NCI-H526 (cell line): ENCODE results near the gene ST6GALNAC3.
A peak's percentile ranks its signal among the peaks of the same experiment; 100 is the strongest.
"Not testable (repeated sequence)": the region's sequence is repeated elsewhere in the genome, so short reads cannot be mapped to it uniquely, and the experiment has no call there.

Experiments used
- DNase-seq, 2 experiments: peaks; one replicate each; lab custom pipeline; 2025; lab: John Stamatoyannopoulos, UW

ST6GALNAC3 gene

GRCh38 chr1:76074321-76075187 lies at the start of gene ST6GALNAC3:
Gene ST6GALNAC3, plus strand, starts transcription at chr1:76074746.
- DNase-seq: peak; percentile 48 to 82

- DNase-seq: no peak
These were observed 47.2 kb upstream of the ST6GALNAC3 start for GRCh38 chr1:76027341-76027740.

- DNase-seq: no peak
These were observed 45.2 kb upstream of the ST6GALNAC3 start for GRCh38 chr1:76029331-76029730.

GRCh38 chr1:76031496-76031895 lies 43.0 kb upstream of the ST6GALNAC3 start:
- DNase-seq: no peak

- no peak for DNase-seq
These were observed 40.6 kb upstream of the ST6GALNAC3 start for GRCh38 chr1:76033800-76034475.

GRCh38 chr1:76035053-76035452 lies 39.5 kb upstream of the ST6GALNAC3 start:
- peak; percentile 54 to 70 for DNase-seq

- peak in 1 of 2 experiments; percentile 18 for DNase-seq
These were observed 37.2 kb upstream of the ST6GALNAC3 start for GRCh38 chr1:76037324-76037723.

GRCh38 chr1:76038287-76039004 lies 36.1 kb upstream of the ST6GALNAC3 start:
- DNase-seq: no peak

- no peak for DNase-seq
These were observed 28.4 kb upstream of the ST6GALNAC3 start for GRCh38 chr1:76046149-76046548.

GRCh38 chr1:76048219-76048618 lies 26.3 kb upstream of the ST6GALNAC3 start:
- DNase-seq: no peak

GRCh38 chr1:76048926-76049325 lies 25.6 kb upstream of the ST6GALNAC3 start:
- no peak for DNase-seq

- no peak for DNase-seq
These were observed 25.0 kb upstream of the ST6GALNAC3 start for GRCh38 chr1:76049498-76049897.

- DNase-seq: not testable (repeated sequence)
These were observed 24.5 kb upstream of the ST6GALNAC3 start for GRCh38 chr1:76050073-76050472.

- no peak for DNase-seq
These were observed 21.5 kb upstream of the ST6GALNAC3 start for GRCh38 chr1:76053021-76053420.

- no peak for DNase-seq
These were observed 20.2 kb upstream of the ST6GALNAC3 start for GRCh38 chr1:76054359-76054758.

- DNase-seq: no peak
These were observed 18.6 kb upstream of the ST6GALNAC3 start for GRCh38 chr1:76055987-76056386.

GRCh38 chr1:76059451-76059850 lies 15.1 kb upstream of the ST6GALNAC3 start:
- DNase-seq: peak; percentile 95 to 98

- no peak for DNase-seq
These were observed 9.3 kb upstream of the ST6GALNAC3 start for GRCh38 chr1:76065270-76065669.

- no peak for DNase-seq
These were observed 8.2 kb upstream of the ST6GALNAC3 start for GRCh38 chr1:76066394-76066793.

- DNase-seq: no peak
These were observed 6.0 kb upstream of the ST6GALNAC3 start for GRCh38 chr1:76068542-76068941.

GRCh38 chr1:76068953-76069561 lies 5.5 kb upstream of the ST6GALNAC3 start:
- DNase-seq: no peak

GRCh38 chr1:76070538-76070937 lies 4.0 kb upstream of the ST6GALNAC3 start:
- DNase-seq: no peak
